SK-N-SH (cell line): ENCODE measurements around the gene SNAI3. TPM values are rescaled to one million over a fixed set of nuclear protein-coding genes. Genes with fewer than 3 reads are reported as not detected.

ENCODE experiments used
- CTCF ChIA-PET: fragments of 300-600, 350-600 bp; formaldehyde crosslinking; extraction: SDS; loops from one replicate; lab custom pipeline; 2021; lab: Yijun Ruan, JAX
- POLR2A ChIA-PET: fragments of 350-600 bp; sonication (Branson Sonifier 250); formaldehyde crosslinking; extraction: SDS; loops from one replicate; lab custom pipeline; 2020; ENCODE audit warnings: antibody characterized with exemption, inconsistent platforms; lab: Yijun Ruan, JAX
- DNase-seq: peaks from one replicate; pipeline ENCODE4 v3.0.0; 2012
- H2AFZ ChIP-seq: fragments of 200-600 bp; sonication (generic); 2 replicates; pipeline ENCODE4 v1.8.1; 2016; ENCODE audit warnings: antibody characterized with exemption, mild to moderate bottlenecking, low read depth
- H3F3A ChIP-seq: fragments of 200-600 bp; sonication (generic); replicated peaks from 2 replicates; pipeline ENCODE3; 2016; ENCODE audit warnings: antibody characterized with exemption, mild to moderate bottlenecking; ENCODE audit not compliant: insufficient read depth
- H3K27ac ChIP-seq, 2 experiments: fragments of 200-500 bp in 1 of 2; fragments of 200-600 bp in 1 of 2; sonication (Bioruptor generic) in 1 of 2; sonication (generic), shearing (Covaris generic) in 1 of 2; 2 replicates each; pipeline versions ENCODE4 v1.5.1 to v1.6.1; 2014 to 2016; ENCODE audit warnings: low read depth in 2 of 2, inconsistent platforms in 1 of 2, low read length in 1 of 2, mild to moderate bottlenecking in 1 of 2, mixed read lengths in 1 of 2
- H3K27me3 ChIP-seq: fragments of 200-600 bp; sonication (generic), shearing (Covaris generic); 2 replicates; pipeline ENCODE4 v1.6.1; 2016; ENCODE audit warnings: mixed run types; ENCODE audit not compliant: insufficient read depth
- H3K36me3 ChIP-seq, 2 experiments: fragments of 200-500 bp in 1 of 2; fragments of 200-600 bp in 1 of 2; sonication (Bioruptor generic) in 1 of 2; sonication (generic) in 1 of 2; replicated peaks in 1 of 2; 2 replicates each; pipeline versions ENCODE3 to v1.5.1; 2014 to 2016; ENCODE audit warnings: low read length in 1 of 2, mild to moderate bottlenecking in 1 of 2; ENCODE audit not compliant: insufficient read depth in 2 of 2, control insufficient read depth in 1 of 2
- H3K4me1 ChIP-seq, 2 experiments: fragments of 200-500 bp in 1 of 2; fragments of 200-600 bp in 1 of 2; sonication (Bioruptor generic) in 1 of 2; sonication (generic), shearing (Covaris generic) in 1 of 2; 2 replicates each; pipeline versions ENCODE4 v1.5.1 to v1.6.1; 2014 to 2016; ENCODE audit warnings: low read depth in 1 of 2, low read length in 1 of 2, mixed run types in 1 of 2; ENCODE audit not compliant: insufficient read depth in 2 of 2, control insufficient read depth in 1 of 2
- H3K4me2 ChIP-seq: fragments of 200-600 bp; sonication (generic), shearing (Covaris generic); 2 replicates; pipeline ENCODE4 v1.6.1; 2017; ENCODE audit warnings: mixed run types
- H3K4me3 ChIP-seq, 2 experiments: fragments of 200-500 bp in 1 of 2; fragments of 200-600 bp in 1 of 2; sonication (Bioruptor generic) in 1 of 2; sonication (generic), shearing (Covaris generic) in 1 of 2; 2 replicates each; pipeline versions ENCODE4 v1.5.1 to v1.8.1; 2014 to 2016; ENCODE audit warnings: low read depth in 2 of 2, inconsistent platforms in 1 of 2, low read length in 1 of 2, mild to moderate bottlenecking in 1 of 2, mixed read lengths in 1 of 2, moderate library complexity in 1 of 2
- H3K79me2 ChIP-seq: fragments of 200-600 bp; sonication (generic); 2 replicates; pipeline ENCODE4 v1.8.1; 2017; ENCODE audit warnings: mild to moderate bottlenecking; ENCODE audit not compliant: insufficient read depth
- H3K9ac ChIP-seq: fragments of 200-600 bp; sonication (generic); 2 replicates; pipeline ENCODE4 v1.6.1; 2017; ENCODE audit warnings: mixed run types
- H3K9me2 ChIP-seq: fragments of 200-600 bp; sonication (generic); 2 replicates; pipeline ENCODE4 v1.6.1; 2017; ENCODE audit warnings: mixed run types
- H3K9me3 ChIP-seq: fragments of 200-600 bp; sonication (generic); 2 replicates; pipeline ENCODE4 v1.6.1; 2017; ENCODE audit warnings: mixed run types, mild to moderate bottlenecking, moderate library complexity
- H4K20me1 ChIP-seq: fragments of 200-600 bp; sonication (generic); 2 replicates; pipeline ENCODE4 v1.6.1; 2017; ENCODE audit warnings: mild to moderate bottlenecking, mixed run types; ENCODE audit not compliant: insufficient read depth
- CTCF ChIP-seq: fragments of 200-600 bp; sonication (generic); IDR thresholded peaks from 2 replicates; pipeline ENCODE4 v1.6.1; 2017; ENCODE audit warnings: antibody characterized with exemption, mild to moderate bottlenecking, moderate library complexity
- EP300 ChIP-seq, 2 experiments: IDR thresholded peaks; 2 replicates each; pipeline versions ENCODE4 v1.4.0 to v1.6.1; 2012; ENCODE audit warnings: borderline replicate concordance in 1 of 2, low read depth in 1 of 2, low read length in 1 of 2
- FOSL2 ChIP-seq: IDR thresholded peaks from 2 replicates; pipeline ENCODE4 v1.4.0; 2012; ENCODE audit warnings: low read depth, mild to moderate bottlenecking, moderate library complexity, borderline replicate concordance
- FOXJ3 ChIP-seq: sonication (generic); formaldehyde crosslinking; IDR thresholded peaks from 2 replicates; pipeline ENCODE4 v1.5.1; 2020; ENCODE audit warnings: mild to moderate bottlenecking, missing genetic modification reagents
- FOXM1 ChIP-seq: IDR thresholded peaks from 2 replicates; pipeline ENCODE4 v1.4.0; 2012; ENCODE audit warnings: low read depth, mild to moderate bottlenecking
- IRF3 ChIP-seq: fragments of 150-350 bp; IDR thresholded peaks from 2 replicates; pipeline ENCODE4 v1.6.1; 2016; ENCODE audit warnings: mild to moderate bottlenecking, low read depth, low read length
- MEF2A ChIP-seq: IDR thresholded peaks from 2 replicates; pipeline ENCODE4 v1.4.0; 2012; ENCODE audit warnings: low read depth, borderline replicate concordance
- MXI1 ChIP-seq: IDR thresholded peaks from 2 replicates; pipeline ENCODE4 v1.6.1; 2012; ENCODE audit warnings: mild to moderate bottlenecking, low read depth, low read length, improper control_type of control experiment
- NFIC ChIP-seq: IDR thresholded peaks from 2 replicates; pipeline ENCODE4 v1.4.0; 2012; ENCODE audit warnings: borderline replicate concordance
- PBX3 ChIP-seq: IDR thresholded peaks from 2 replicates; pipeline ENCODE4; 2012
- POLR2AphosphoS5 ChIP-seq: IDR thresholded peaks from 2 replicates; pipeline ENCODE4 v1.6.1; 2012; ENCODE audit warnings: low read depth, low read length
- RAD21 ChIP-seq: IDR thresholded peaks from 2 replicates; pipeline ENCODE4 v1.6.1; 2012; ENCODE audit warnings: mild to moderate bottlenecking, low read length
- RCOR1 ChIP-seq: fragments of 150-350 bp; IDR thresholded peaks from 2 replicates; pipeline ENCODE4 v1.6.1; 2017; ENCODE audit warnings: antibody characterized with exemption, low read length
- RFX5 ChIP-seq: IDR thresholded peaks from 2 replicates; pipeline ENCODE4 v1.6.1; 2012; ENCODE audit warnings: mild to moderate bottlenecking, improper control_type of control experiment, low read length
- SMC3 ChIP-seq: IDR thresholded peaks from 2 replicates; pipeline ENCODE4 v1.6.1; 2012; ENCODE audit warnings: low read depth, low read length, improper control_type of control experiment
- TAF1 ChIP-seq: IDR thresholded peaks from 2 replicates; pipeline ENCODE4 v1.6.1; 2012; ENCODE audit warnings: low read depth, mild to moderate bottlenecking, low read length, moderate library complexity, borderline replicate concordance
- TCF12 ChIP-seq: IDR thresholded peaks from 2 replicates; pipeline ENCODE4 v1.4.0; 2012
- TEAD4 ChIP-seq: IDR thresholded peaks from 2 replicates; pipeline ENCODE4 v1.4.0; 2012; ENCODE audit warnings: mild to moderate bottlenecking, borderline replicate concordance; ENCODE audit not compliant: insufficient read depth
- WGBS: methylation state at CpG from one replicate; pipeline ENCODE4 v1.1.6; 2017; ENCODE audit warnings: low lambda C conversion rate; 5-methylcytosine and 5-hydroxymethylcytosine counted together
- polyA plus RNA-seq, 3 experiments: library from polyadenylated mRNA; depleted of rRNA; stranded (reverse); fragments of >200 nt; gene quantifications; 2 replicates each; pipeline ENCODE4 v1.2.3, GENCODE V29; 2012
- TF ChIP-seq, protein P1 (sequence below): IDR thresholded peaks from 2 replicates; pipeline ENCODE4 v1.6.1; 2012; ENCODE audit warnings: mild to moderate bottlenecking, low read depth, low read length, moderate library complexity
- TF ChIP-seq, protein P2 (sequence below): fragments of 150-350 bp; IDR thresholded peaks from 2 replicates; pipeline ENCODE4 v1.6.1; 2017; ENCODE audit warnings: antibody characterized with exemption, low read length, low read depth, borderline replicate concordance

The SNAI3 gene
- polyA plus RNA-seq, 1 of the 3 experiments (the other 2 are of a cell fraction), result 0.03 TPM

- TF ChIP-seq POLR2AphosphoS5 (no peak), TEAD4 (no peak), MEF2A (no peak), SMC3 (no peak), FOXM1 (no peak), TAF1 (no peak), PBX3 (no peak)
- CTCF ChIA-PET, result interaction anchor here (1.1 kb wide), 1 partner anchor 27 kb away, joined by 3 read pairs; no protein-coding TSS in a partner anchor
- no peaks in the 10 kb centered on the region for H3K4me1 ChIP-seq
- H3K4me2 ChIP-seq, result no peak overlapping the region
- H4K20me1 ChIP-seq, result no peaks in the 10 kb centered on the region
- POLR2A ChIA-PET, result no interaction called here
- H3K27me3 ChIP-seq, result no peaks in the 10 kb centered on the region
- H3F3A ChIP-seq, result peaks cover 3% of the 10 kb centered on the region
- H3K9ac ChIP-seq, result no peak overlapping the region
- no peaks in the 10 kb centered on the region for H3K9me3 ChIP-seq
- no peak overlapping the region for H2AFZ ChIP-seq
- 92% methylated on average over 5 of the region's 12 CpGs for WGBS
- no peak overlapping the region for H3K27ac ChIP-seq
- no peaks in the 10 kb centered on the region for H3K79me2 ChIP-seq
- no peak for DNase-seq
- no peaks in the 10 kb centered on the region for H3K9me2 ChIP-seq
- H3K4me3 ChIP-seq, result no peak overlapping the region
- H3K36me3 ChIP-seq, result peaks cover 12 to 51% of the 10 kb centered on the region in 2 experiments
These were observed 55.9 kb downstream of the SNAI3 start for GRCh38 chr16:88630433-88630832.

- Histone ChIP-seq H3K9me3 (no peaks in the 10 kb centered on the region), H3K27me3 (no peaks in the 10 kb centered on the region), H3F3A (peaks cover 3% of the 10 kb centered on the region), H3K36me3 (peaks cover 12 to 57% of the 10 kb centered on the region in 2 experiments), H2AFZ (no peak overlapping the region), H3K79me2 (no peaks in the 10 kb centered on the region), H3K4me1 (no peaks in the 10 kb centered on the region), H4K20me1 (no peaks in the 10 kb centered on the region), H3K27ac (no peak overlapping the region), H3K4me3 (no peak overlapping the region), H3K4me2 (no peak overlapping the region), H3K9me2 (no peaks in the 10 kb centered on the region), H3K9ac (no peak overlapping the region)
- DNase-seq, result no peak
- WGBS, result 84% methylated on average over 7 of the region's 9 CpGs
- CTCF ChIA-PET, result interaction anchor here (0.6 to 1.1 kb wide), 3 partner anchors 27 to 1150 kb away, joined by 3 to 4 read pairs (median 3); no protein-coding TSS in a partner anchor
- POLR2A ChIA-PET, result no interaction called here
- TF ChIP-seq CTCF (no peak), RCOR1 (no peak), MXI1 (no peak), IRF3 (no peak), RAD21 (no peak), RFX5 (no peak), MEF2A (no peak), TCF12 (no peak), NFIC (no peak), FOSL2 (no peak), FOXJ3 (CRISPR knock-in tag) (no peak), EP300 (IDR thresholded peaks at IDR 0.05; ENCODE audit: borderline replicate concordance in 1 of 2, low read depth in 1 of 2, low read length in 1 of 2) (no peak)
- TF ChIP-seq, protein P1, sequence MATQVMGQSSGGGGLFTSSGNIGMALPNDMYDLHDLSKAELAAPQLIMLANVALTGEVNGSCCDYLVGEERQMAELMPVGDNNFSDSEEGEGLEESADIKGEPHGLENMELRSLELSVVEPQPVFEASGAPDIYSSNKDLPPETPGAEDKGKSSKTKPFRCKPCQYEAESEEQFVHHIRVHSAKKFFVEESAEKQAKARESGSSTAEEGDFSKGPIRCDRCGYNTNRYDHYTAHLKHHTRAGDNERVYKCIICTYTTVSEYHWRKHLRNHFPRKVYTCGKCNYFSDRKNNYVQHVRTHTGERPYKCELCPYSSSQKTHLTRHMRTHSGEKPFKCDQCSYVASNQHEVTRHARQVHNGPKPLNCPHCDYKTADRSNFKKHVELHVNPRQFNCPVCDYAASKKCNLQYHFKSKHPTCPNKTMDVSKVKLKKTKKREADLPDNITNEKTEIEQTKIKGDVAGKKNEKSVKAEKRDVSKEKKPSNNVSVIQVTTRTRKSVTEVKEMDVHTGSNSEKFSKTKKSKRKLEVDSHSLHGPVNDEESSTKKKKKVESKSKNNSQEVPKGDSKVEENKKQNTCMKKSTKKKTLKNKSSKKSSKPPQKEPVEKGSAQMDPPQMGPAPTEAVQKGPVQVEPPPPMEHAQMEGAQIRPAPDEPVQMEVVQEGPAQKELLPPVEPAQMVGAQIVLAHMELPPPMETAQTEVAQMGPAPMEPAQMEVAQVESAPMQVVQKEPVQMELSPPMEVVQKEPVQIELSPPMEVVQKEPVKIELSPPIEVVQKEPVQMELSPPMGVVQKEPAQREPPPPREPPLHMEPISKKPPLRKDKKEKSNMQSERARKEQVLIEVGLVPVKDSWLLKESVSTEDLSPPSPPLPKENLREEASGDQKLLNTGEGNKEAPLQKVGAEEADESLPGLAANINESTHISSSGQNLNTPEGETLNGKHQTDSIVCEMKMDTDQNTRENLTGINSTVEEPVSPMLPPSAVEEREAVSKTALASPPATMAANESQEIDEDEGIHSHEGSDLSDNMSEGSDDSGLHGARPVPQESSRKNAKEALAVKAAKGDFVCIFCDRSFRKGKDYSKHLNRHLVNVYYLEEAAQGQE, result no peak
- TF ChIP-seq, protein P2, sequence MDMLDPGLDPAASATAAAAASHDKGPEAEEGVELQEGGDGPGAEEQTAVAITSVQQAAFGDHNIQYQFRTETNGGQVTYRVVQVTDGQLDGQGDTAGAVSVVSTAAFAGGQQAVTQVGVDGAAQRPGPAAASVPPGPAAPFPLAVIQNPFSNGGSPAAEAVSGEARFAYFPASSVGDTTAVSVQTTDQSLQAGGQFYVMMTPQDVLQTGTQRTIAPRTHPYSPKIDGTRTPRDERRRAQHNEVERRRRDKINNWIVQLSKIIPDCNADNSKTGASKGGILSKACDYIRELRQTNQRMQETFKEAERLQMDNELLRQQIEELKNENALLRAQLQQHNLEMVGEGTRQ, result no peak
These were observed 56.5 kb downstream of the SNAI3 start for GRCh38 chr16:88629835-88630234.
